ENCODE measurements around the gene CEBPZOS. TPM values are rescaled to one million over a fixed set of nuclear protein-coding genes. Genes with fewer than 3 reads are reported as not detected.

Gene CEBPZOS
- polyA plus RNA-seq, 1 donor = 49.9 TPM

DNA sequence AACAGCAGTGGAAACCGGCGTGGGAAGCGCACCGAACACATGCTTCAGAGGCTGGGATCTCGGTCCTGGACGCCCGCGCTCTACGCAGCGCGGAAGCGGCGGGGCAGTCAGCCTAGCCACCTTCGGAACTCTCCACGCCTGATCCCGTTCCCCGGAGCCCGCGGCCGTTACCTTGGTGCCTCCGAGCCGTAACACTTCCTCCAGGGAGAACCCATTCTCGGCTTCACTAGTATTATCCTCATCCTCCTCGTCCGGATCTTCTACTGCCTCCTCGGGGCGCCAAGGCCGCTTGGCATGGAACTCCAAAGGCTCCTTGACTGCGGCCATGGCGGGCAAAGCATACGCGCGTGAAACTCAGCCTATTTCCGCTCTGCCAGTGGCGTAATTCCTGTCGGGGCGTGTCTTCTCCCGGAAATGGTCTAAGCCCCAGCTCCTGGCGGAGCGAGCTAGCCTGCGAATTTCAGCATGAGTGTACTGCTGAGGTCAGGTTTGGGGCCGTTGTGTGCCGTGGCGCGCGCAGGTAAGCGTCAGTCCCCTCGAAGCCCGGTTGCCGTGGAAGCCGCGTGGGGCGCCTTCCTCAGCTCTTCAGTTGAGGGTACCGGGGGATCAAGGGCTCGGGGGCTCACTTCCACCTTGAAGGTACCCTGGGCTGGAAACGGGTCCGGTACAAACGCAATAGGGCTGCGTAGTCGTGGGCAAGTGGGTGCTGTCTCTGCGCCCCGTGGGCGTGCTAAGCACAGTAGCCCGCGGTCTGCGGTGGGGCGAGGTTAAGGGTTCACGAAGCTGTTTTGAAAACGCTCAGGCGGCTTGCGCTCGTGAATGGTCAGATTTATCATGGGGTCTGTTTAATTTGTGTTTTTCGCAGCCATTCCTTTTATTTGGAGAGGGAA is 35.2 kb downstream of the CEBPZOS start, which contains the start of the genes CEBPZ and NDUFAF7:
TSS of gene CEBPZ (minus strand) at position 356 of the 890 bp plus-strand sequence. CDS start at position 327, 29 bp downstream.
TSS of gene NDUFAF7 (plus strand) at position 418 of the 890 bp plus-strand sequence. CDS start at position 466, 48 bp downstream.
- DNase-seq = peak; percentile 93 to 96
- H3K27me3 ChIP-seq (ENCODE audit: control insufficient read depth, insufficient read depth, low read length) = no peaks in the 10 kb centered on the region
- WGBS (ENCODE audit: insufficient coverage, low lambda C conversion rate) = no CpG with 5 or more reads among the region's 73 CpGs
- peak within 1 kb of the TSS; percentile 85 for H3K4me3 ChIP-seq (ENCODE audit: low read length)
- H3K36me3 ChIP-seq (ENCODE audit: control insufficient read depth, insufficient read depth, low read length) = peaks cover 20% of the 10 kb centered on the region
- no peaks in the 10 kb centered on the region for H3K9me3 ChIP-seq (ENCODE audit: control insufficient read depth, low read depth, low read length)
- H3K27ac ChIP-seq (ENCODE audit: low read length) = peak within 1 kb of the TSS; percentile 85
- H3K4me1 ChIP-seq (ENCODE audit: control insufficient read depth, insufficient read depth, low read length) = peaks cover 17% of the 10 kb centered on the region

DNA sequence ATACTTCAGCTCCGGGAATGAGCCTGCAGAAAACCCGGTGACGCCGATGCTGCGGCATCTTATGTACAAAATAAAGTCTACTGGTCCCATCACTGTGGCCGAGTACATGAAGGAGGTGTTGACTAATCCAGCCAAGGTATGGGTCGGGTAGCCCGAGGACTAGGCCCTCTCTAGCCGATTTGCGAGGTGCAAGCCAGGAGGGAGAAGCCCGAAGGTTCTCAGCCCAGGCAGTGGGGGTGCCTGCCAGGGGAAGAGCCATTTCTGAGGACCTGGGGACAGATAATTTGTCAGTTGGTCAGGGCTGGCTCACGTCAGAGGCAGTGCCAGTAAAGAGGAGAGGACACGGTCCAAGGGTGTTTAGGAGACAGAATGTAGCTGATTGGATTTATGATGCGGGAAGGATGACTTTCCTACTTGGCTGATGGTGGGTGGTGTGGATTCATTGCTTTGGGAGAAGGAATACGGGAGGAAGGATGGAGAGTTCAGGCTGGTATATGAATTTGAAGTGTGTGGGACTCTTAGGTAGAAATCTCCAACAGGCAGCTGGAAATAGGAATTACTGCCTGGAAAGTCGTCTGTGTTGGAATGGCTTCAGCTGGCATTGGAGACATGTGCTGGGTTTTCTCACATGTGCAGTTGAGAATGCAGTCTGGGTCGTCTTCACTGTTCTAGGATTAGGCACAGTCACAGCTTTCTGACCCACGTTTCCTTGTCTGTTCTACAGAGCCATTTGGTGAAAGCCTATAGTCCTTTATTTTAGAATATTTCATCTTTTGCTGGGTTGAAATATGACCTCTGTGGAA is 36.0 kb downstream of the CEBPZOS start:
- peak; percentile 10 to 58 for DNase-seq
- H3K9me3 ChIP-seq (ENCODE audit: control insufficient read depth, low read depth, low read length) = no peaks in the 10 kb centered on the region
- no peaks in the 10 kb centered on the region for H3K27me3 ChIP-seq (ENCODE audit: control insufficient read depth, insufficient read depth, low read length)
- peaks cover 17% of the 10 kb centered on the region for H3K4me1 ChIP-seq (ENCODE audit: control insufficient read depth, insufficient read depth, low read length)
- WGBS (ENCODE audit: insufficient coverage, low lambda C conversion rate) = no CpG with 5 or more reads among the region's 18 CpGs
- peaks cover 15% of the 10 kb centered on the region for H3K36me3 ChIP-seq (ENCODE audit: control insufficient read depth, insufficient read depth, low read length)
- peak overlapping the region; percentile 85 for H3K4me3 ChIP-seq (ENCODE audit: low read length)
- peak overlapping the region; percentile 85 for H3K27ac ChIP-seq (ENCODE audit: low read length)

DNA sequence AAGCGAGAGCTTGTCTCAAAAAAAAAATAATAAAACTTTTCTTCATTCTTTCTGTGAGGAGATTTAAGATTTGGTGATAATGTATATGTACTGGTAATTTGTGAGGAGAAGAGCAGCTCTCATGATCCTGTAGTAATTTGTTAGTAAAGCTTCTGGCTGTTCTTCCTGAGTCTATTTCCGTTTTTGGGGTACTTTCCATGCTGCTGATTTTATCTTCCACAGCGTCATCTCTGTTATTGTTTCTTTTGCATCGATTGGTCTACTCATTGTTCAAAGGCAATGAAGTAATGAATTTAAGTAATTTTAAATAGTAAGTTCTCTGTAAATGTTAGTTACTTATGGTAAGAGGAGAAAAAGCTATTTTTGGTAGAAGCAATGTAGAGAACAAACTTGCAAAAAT is 47.1 kb downstream of the CEBPZOS start:
- H3K27ac ChIP-seq (ENCODE audit: low read length) = no peak overlapping the region
- H3K9me3 ChIP-seq (ENCODE audit: control insufficient read depth, low read depth, low read length) = no peaks in the 10 kb centered on the region
- H3K4me3 ChIP-seq (ENCODE audit: low read length) = no peak overlapping the region
- WGBS (ENCODE audit: insufficient coverage, low lambda C conversion rate) = 83% methylated on average over 3 of the region's 4 CpGs
- DNase-seq = no peak
- no peaks in the 10 kb centered on the region for H3K27me3 ChIP-seq (ENCODE audit: control insufficient read depth, insufficient read depth, low read length)
- H3K4me1 ChIP-seq (ENCODE audit: control insufficient read depth, insufficient read depth, low read length) = no peaks in the 10 kb centered on the region
- peaks cover 62% of the 10 kb centered on the region for H3K36me3 ChIP-seq (ENCODE audit: control insufficient read depth, insufficient read depth, low read length)

DNA sequence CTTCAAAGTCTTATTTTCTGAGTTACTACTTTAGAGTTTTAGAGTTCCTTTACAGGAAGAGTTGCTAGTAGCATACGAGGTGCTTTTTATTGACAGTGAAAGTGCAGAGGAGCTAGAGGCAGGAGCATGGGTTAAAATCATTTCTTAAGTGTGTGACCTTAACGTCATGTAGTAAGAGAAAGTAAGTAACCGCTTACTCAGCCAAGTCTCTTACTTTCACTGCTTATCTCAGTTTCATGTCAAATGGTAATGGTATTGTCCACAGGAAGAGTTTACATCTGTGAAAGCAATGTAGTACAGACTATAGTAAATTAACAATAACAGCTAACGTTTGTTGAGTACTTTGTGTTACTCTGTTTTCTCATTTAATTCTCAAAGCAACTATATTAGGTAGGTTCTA is 47.7 kb downstream of the CEBPZOS start:
- H3K4me1 ChIP-seq (ENCODE audit: control insufficient read depth, insufficient read depth, low read length) = no peaks in the 10 kb centered on the region
- H3K27me3 ChIP-seq (ENCODE audit: control insufficient read depth, insufficient read depth, low read length) = no peaks in the 10 kb centered on the region
- no peak overlapping the region for H3K4me3 ChIP-seq (ENCODE audit: low read length)
- DNase-seq = no peak
- H3K27ac ChIP-seq (ENCODE audit: low read length) = no peak overlapping the region
- no peaks in the 10 kb centered on the region for H3K9me3 ChIP-seq (ENCODE audit: control insufficient read depth, low read depth, low read length)
- 100% methylated on average over 1 of the region's 4 CpGs for WGBS (ENCODE audit: insufficient coverage, low lambda C conversion rate)
- peaks cover 60% of the 10 kb centered on the region for H3K36me3 ChIP-seq (ENCODE audit: control insufficient read depth, insufficient read depth, low read length)

DNA sequence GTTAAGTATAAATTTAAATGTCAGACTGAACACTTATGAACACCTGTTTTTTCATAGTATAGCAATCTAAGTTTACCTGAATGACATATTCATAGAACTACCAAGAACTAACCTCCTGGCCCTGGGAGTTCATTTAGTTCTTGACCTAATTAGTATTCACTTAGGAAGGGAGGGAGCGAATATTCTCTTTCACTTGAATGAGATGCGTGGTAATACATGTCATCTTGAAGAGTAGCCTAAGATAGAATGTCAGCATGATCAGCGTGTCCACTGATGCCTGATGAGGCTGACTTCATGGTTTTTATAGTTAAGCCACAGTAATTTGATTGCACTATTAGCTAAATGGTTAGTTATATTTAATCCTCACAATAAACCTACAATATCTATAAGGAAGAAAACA is 48.5 kb downstream of the CEBPZOS start:
- Histone ChIP-seq H3K4me1 (ENCODE audit: control insufficient read depth, insufficient read depth, low read length) (no peaks in the 10 kb centered on the region), H3K9me3 (ENCODE audit: control insufficient read depth, low read depth, low read length) (no peaks in the 10 kb centered on the region), H3K27me3 (ENCODE audit: control insufficient read depth, insufficient read depth, low read length) (no peaks in the 10 kb centered on the region), H3K36me3 (ENCODE audit: control insufficient read depth, insufficient read depth, low read length) (peaks cover 61% of the 10 kb centered on the region), H3K4me3 (ENCODE audit: low read length) (no peak overlapping the region), H3K27ac (ENCODE audit: low read length) (no peak overlapping the region)
- WGBS (ENCODE audit: insufficient coverage, low lambda C conversion rate) = no CpG with 5 or more reads among the region's 3 CpGs
- DNase-seq = no peak

DNA sequence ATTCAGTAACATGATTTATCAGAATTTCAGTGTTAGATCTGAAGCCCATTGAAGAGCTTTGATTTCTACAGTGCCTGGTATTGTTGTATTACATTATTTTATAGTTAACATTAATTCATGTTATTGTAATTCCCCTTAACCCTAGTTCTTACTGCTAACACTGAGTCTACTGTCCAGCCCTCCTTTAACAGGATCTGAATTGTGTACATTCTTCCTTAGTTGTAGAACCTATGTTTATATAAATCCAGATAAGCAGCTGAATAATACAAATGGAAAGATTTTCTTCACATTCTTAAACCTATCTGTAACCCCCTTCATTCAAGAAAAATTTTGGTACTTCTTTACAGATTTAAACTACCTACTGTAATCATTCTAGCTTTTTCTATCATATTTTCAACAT is 49.9 kb downstream of the CEBPZOS start:
- Histone ChIP-seq H3K4me1 (ENCODE audit: control insufficient read depth, insufficient read depth, low read length) (no peaks in the 10 kb centered on the region), H3K36me3 (ENCODE audit: control insufficient read depth, insufficient read depth, low read length) (peaks cover 61% of the 10 kb centered on the region), H3K27me3 (ENCODE audit: control insufficient read depth, insufficient read depth, low read length) (no peaks in the 10 kb centered on the region), H3K9me3 (ENCODE audit: control insufficient read depth, low read depth, low read length) (no peaks in the 10 kb centered on the region), H3K27ac (ENCODE audit: low read length) (no peak overlapping the region), H3K4me3 (ENCODE audit: low read length) (no peak overlapping the region)
- no peak for DNase-seq

DNA sequence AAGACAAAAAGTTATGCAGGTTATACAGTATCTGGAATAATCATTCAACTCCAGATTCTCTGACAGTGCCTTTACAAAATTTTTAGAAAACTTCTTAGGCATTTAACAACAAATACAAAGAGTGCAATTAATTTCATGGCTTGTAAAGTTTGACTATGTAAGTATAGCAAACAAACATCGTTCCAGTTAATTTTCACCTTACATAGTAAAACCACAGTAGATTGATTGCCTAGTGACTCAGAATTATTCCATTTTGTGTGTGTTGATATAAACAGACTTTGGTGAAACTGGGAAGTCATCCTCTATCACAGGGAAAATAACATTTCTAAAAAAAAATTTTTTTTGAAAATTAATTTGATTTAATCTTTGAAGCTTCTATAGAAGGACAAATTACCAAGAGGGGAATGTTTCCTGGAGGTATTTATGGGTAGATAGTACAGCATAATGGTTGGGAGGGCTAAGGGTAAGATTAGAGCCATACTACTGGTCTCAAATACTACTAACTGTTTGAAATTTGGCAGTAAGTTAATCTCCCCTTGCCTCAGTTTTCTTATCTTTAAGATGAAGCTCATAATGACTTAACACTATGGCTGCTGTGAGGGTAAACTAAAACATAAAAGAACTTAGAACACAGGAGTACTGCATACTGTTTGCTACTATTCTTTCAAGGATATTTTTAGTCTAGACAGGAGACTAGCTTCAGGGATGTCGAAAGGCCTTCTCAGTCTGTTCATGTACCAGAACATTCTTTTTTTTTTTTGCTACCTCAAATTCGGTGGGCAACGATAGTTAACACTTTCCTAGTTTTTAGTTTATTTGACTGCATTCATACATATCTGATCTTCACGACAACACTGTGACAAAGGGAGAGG is 54.8 kb downstream of the CEBPZOS start:
- Histone ChIP-seq H3K4me3 (ENCODE audit: low read length) (no peak overlapping the region), H3K27ac (ENCODE audit: low read length) (no peak overlapping the region), H3K27me3 (ENCODE audit: control insufficient read depth, insufficient read depth, low read length) (no peaks in the 10 kb centered on the region), H3K4me1 (ENCODE audit: control insufficient read depth, insufficient read depth, low read length) (no peaks in the 10 kb centered on the region), H3K36me3 (ENCODE audit: control insufficient read depth, insufficient read depth, low read length) (peaks cover 55% of the 10 kb centered on the region), H3K9me3 (ENCODE audit: control insufficient read depth, low read depth, low read length) (no peaks in the 10 kb centered on the region)
- 100% methylated on average over 1 of the region's 5 CpGs for WGBS (ENCODE audit: insufficient coverage, low lambda C conversion rate)
- no peak for DNase-seq

Other genes starting within 250 kb of the CEBPZOS start
- gene STRN, start 230.0 kb upstream of the CEBPZOS start, polyA plus RNA-seq = 15.6 TPM
- 19.0 TPM for gene HEATR5B, start 112.1 kb upstream of the CEBPZOS start, polyA plus RNA-seq
- 7.1 TPM for gene GPATCH11, start 112.0 kb upstream of the CEBPZOS start, polyA plus RNA-seq
- 28.6 TPM for gene EIF2AK2, start 39.5 kb upstream of the CEBPZOS start, polyA plus RNA-seq
- not detected for gene SULT6B1, start 7.8 kb upstream of the CEBPZOS start, polyA plus RNA-seq
- 49.3 TPM for gene CEBPZ, start 35.1 kb downstream of the CEBPZOS start, polyA plus RNA-seq
- gene NDUFAF7, start 35.2 kb downstream of the CEBPZOS start, polyA plus RNA-seq = 16.9 TPM
- 17.2 TPM for gene PRKD3, start 128.3 kb downstream of the CEBPZOS start, polyA plus RNA-seq
- 9.1 TPM for gene QPCT, start 148.1 kb downstream of the CEBPZOS start, polyA plus RNA-seq